ENCODE measurements around the gene BICDL2.
"Not testable (repeated sequence)": the region's sequence is repeated elsewhere in the genome, so short reads cannot be mapped to it uniquely, and the experiment has no call there.

BICDL2 gene

GRCh38 chr16:3063625-3064386, 27.1 kb upstream of the BICDL2 start:
- no peak for DNase-seq (ENCODE audit: low read depth)

- no peak for DNase-seq (ENCODE audit: low read depth)
These were observed 25.8 kb upstream of the BICDL2 start for GRCh38 chr16:3062553-3062952.

GRCh38 chr16:3060339-3061127, 23.8 kb upstream of the BICDL2 start:
- no peak for DNase-seq (ENCODE audit: low read depth)

GRCh38 chr16:3059723-3060242, 23.0 kb upstream of the BICDL2 start:
- DNase-seq (ENCODE audit: low read depth) = no peak

- peak; percentile 84 for DNase-seq (ENCODE audit: low read depth)
These were observed 22.4 kb upstream of the BICDL2 start for GRCh38 chr16:3059041-3059722.

DNA sequence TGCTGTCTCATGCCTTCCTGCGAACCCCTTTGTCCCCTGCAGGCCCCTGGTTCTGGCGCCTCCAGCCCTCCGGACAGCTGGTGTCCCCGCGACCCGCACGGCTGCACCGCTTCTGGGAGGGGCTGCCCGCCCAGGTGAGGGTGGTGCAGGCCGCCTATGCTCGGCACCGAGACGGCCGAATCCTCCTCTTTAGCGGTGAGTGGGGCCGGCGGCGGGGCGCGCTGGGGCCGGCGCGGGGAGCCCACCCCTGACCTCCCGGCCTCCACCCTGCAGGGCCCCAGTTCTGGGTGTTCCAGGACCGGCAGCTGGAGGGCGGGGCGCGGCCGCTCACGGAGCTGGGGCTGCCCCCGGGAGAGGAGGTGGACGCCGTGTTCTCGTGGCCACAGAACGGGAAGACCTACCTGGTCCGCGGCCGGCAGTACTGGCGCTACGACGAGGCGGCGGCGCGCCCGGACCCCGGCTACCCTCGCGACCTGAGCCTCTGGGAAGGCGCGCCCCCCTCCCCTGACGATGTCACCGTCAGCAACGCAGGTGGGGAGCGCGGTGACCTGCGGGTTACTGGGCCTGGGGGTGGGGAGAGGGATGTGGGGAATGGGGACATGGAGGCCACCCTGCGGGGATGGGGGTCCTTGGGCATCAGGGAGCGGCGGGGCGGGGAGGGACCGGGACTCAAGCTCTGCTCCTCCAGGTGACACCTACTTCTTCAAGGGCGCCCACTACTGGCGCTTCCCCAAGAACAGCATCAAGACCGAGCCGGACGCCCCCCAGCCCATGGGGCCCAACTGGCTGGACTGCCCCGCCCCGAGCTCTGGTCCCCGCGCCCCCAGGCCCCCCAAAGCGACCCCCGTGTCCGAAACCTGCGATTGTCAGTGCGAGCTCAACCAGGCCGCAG, 21.6 kb upstream of the BICDL2 start:
- DNase-seq (ENCODE audit: low read depth) = no peak

GRCh38 chr16:3057181-3058138, 20.7 kb upstream of the BICDL2 start:
- no peak for DNase-seq (ENCODE audit: low read depth)

- DNase-seq (ENCODE audit: low read depth) = no peak
These were observed 19.8 kb upstream of the BICDL2 start for GRCh38 chr16:3056336-3057180.

- not testable (repeated sequence) for DNase-seq (ENCODE audit: low read depth)
These were observed 19.0 kb upstream of the BICDL2 start for GRCh38 chr16:3055734-3056115.

DNA sequence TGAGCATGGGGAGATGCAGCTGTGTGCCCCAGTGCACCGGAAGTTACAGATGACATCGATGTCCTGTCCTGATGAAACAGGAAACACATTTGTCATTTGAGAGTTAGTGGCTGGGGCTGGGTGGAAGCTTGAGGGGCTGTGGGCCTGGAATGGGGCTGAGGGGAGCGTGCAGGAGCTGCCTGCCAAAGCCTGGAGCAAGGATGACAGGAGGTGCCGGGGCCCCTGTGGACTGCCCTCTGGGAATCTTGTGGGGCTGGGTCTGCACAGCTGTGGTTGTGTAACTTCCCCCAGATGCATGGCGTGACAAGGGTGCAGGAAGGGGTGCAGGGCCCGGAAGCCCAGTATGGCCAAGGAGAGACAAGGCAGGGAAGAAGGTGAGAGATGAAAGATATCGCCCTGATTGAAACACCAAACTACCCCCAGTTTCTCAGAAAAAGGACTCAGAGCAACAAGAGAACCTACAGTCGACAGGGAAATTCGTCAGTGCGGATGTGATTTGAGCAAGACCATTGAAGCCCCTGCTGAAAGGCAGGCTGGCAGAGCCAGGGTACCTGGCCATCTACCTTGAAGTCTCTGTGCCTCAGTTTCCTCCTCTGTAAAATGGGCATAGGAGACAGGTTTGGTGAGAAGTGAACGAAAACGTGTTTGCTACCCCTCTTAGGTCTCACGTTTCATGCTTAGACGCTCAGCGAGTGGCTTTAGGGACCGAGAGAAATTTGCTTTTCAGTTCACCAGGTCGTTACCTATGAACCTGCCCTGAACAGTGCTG, 18.4 kb upstream of the BICDL2 start:
- DNase-seq (ENCODE audit: low read depth) = no peak

- not testable (repeated sequence) for DNase-seq (ENCODE audit: low read depth)
These were observed 16.6 kb upstream of the BICDL2 start for GRCh38 chr16:3053330-3053710.

DNA sequence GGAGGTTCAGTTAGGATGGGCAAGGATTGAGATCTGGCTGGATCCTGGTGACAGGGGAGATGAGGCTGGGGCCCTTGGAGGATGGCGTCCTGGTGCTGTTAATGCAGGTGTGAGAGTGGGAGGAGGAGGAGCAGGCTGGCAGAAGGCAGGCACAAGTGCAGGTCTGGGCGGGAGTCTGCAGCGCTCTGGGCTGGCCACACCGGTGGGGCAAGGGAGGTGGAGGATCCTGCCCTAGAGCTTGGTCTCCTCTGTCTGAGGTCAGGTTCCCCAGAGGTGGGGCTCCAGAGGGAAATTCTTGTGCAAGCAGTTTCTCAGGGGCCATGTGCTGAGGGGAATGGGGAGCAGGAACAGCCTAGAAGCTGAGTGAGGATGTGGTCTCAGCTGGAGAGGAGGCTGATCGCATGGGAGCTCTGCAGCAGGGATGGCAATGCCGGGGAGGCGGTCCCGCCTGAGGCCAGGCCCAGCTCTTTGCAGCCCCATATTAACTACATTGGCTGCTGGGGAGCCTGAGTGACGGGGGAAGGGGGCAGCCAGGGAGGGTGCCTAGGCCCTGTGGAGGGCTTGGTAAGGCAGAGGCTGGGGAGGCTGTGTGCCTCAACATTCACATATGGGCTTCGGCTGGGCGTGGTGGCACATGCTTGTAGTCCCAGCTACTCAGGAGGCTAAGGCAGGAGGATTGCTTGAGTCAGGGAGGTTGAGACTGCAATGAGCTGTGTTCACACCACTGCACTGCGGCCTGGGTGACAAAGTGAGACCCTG, 16.0 kb upstream of the BICDL2 start:
- DNase-seq (ENCODE audit: low read depth) = not testable (repeated sequence)

- no peak for DNase-seq (ENCODE audit: low read depth)
These were observed 14.8 kb upstream of the BICDL2 start for GRCh38 chr16:3051494-3051893.

GRCh38 chr16:3051009-3051408, 14.3 kb upstream of the BICDL2 start:
- no peak for DNase-seq (ENCODE audit: low read depth)

DNA sequence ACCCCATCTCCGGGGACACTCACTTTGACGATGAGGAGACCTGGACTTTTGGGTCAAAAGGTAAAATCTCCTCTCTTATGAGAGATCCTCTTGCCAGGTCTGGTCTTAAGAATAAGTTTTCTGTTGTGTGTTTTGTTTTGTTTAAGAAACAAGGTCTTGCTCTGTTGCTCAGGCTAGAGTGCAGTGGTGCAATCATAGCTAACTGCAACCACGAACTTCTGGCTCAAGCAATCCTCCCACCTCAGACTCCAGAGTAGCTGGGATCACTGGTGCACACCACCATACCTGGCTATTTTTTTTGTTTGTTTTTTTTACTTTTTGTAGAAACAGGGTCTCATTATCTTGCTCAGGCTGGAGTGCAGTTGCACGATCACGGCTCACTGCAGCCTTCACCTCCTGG, 13.7 kb upstream of the BICDL2 start:
- DNase-seq (ENCODE audit: low read depth) = no peak

- no peak for DNase-seq (ENCODE audit: low read depth)
These were observed 13.3 kb upstream of the BICDL2 start for GRCh38 chr16:3049921-3050481.

DNA sequence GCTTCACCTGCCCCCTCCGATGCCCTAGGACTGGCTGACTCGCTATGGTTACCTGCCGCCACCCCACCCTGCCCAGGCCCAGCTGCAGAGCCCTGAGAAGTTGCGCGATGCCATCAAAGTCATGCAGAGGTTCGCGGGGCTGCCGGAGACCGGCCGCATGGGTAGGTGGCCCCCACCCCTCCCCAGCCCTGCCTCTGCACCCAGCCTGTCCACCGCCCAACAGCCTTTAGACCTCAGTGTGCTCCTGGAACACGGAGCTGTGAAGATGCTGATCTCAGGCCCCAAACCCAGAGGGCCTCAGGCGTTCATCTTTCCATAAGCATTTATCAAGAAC, 10.6 kb upstream of the BICDL2 start:
- no peak for DNase-seq (ENCODE audit: low read depth)

All from activated T-cell treated with anti-CD3 and anti-CD28 coated beads for 24 hours (primary cell).